ENCODE data around the gene NUDT8. TPM values are rescaled to one million over a fixed set of nuclear protein-coding genes. Genes with fewer than 3 reads are reported as not detected.

Gene NUDT8
- total and polyA plus RNA-seq, 2 donors (not counting 1 experiment from before 2014, with no cell fraction given): 6.9 to 7.1 TPM

DNA sequence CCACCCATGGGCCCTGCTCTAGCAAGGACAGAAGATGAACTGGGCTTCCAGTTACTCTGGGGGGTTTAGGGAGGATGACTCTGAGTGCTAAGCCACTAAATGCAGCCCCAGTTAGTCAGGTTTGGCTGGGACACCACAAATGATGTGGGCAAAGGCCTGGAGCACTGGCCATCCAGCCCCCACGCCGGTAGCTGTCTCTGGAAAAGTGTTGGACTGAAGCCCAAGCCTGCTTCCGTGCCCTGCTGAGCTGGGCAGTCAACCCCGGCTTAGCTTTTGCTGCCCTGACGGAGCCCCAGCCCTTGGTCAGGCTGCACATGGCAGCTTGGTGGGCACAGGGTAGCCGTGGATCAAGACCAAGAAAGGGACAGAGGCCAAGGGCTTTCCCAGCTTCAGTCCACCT lies 51.8 kb downstream of the NUDT8 start:
- Histone ChIP-seq H2AFZ (ENCODE audit: insufficient read depth, low read depth, low read length, poor library complexity, severe bottlenecking) (no peak overlapping the region), H3K36me3 (replicated peaks in 1 of 2; ENCODE audit: control extremely low read depth in 1 of 2, control insufficient read depth in 1 of 2, extremely low read depth in 1 of 2, insufficient read depth in 2 of 2, low read length in 1 of 2) (no peaks in the 10 kb centered on the region), H3K4me2 (replicated peaks; ENCODE audit: low read depth, low read length, poor library complexity, severe bottlenecking) (no peak overlapping the region), H3K4me3 (ENCODE audit: control extremely low read depth in 1 of 5, extremely low read depth in 1 of 5, insufficient read depth in 1 of 5, low read depth in 2 of 5, low read length in 4 of 5) (no peak overlapping the region), H3K27me3 (replicated peaks in 1 of 4; ENCODE audit: control extremely low read depth in 1 of 4, control insufficient read depth in 3 of 4, insufficient read depth in 4 of 4, low read length in 3 of 4) (peaks cover 0 to 37% (median 10%) of the 10 kb centered on the region in 4 experiments), H3K9ac (ENCODE audit: low read length) (no peak overlapping the region), H3K79me2 (ENCODE audit: control insufficient read depth, insufficient read depth, low read length) (no peaks in the 10 kb centered on the region), H3K4me1 (ENCODE audit: control insufficient read depth in 2 of 2, insufficient read depth in 2 of 2, low read length in 2 of 2) (peaks cover 21 to 22% of the 10 kb centered on the region in 2 donors), H4K20me1 (ENCODE audit: control insufficient read depth, insufficient read depth, low read length, poor library complexity, severe bottlenecking) (no peaks in the 10 kb centered on the region), H3K27ac (ENCODE audit: low read length in 2 of 2) (no peak overlapping the region), H3K9me3 (ENCODE audit: control extremely low read depth in 1 of 3, control insufficient read depth in 2 of 3, insufficient read depth in 1 of 3, low read length in 2 of 3) (peaks cover 0 to 6% (median 0%) of the 10 kb centered on the region in 3 donors)
- Mint-ChIP-seq H3K27ac (no peak overlapping the region), H3K4me1 (peaks cover 24% of the 10 kb centered on the region), H3K9me3 (ENCODE audit: insufficient read depth) (no peaks in the 10 kb centered on the region), H3K27me3 (peaks cover 33% of the 10 kb centered on the region), H3K4me3 (no peak overlapping the region)
- ATAC-seq (ENCODE audit: low read depth): no peak
- POLR2A ChIA-PET: no interaction called here
- CTCF ChIA-PET: interaction anchor here (0.6 to 3.3 kb wide), 7 partner anchors 8 to 885 kb away, joined by 3 to 12 read pairs (median 4); partner anchors contain the start of gene NUDT8
- intact Hi-C loops (cut with micrococcal nuclease): no loop called here
- DNase-seq: no peak
- WGBS (ENCODE audit: insufficient coverage): 87% methylated on average over 6 of the region's 6 CpGs
- TF ChIP-seq, protein P1, sequence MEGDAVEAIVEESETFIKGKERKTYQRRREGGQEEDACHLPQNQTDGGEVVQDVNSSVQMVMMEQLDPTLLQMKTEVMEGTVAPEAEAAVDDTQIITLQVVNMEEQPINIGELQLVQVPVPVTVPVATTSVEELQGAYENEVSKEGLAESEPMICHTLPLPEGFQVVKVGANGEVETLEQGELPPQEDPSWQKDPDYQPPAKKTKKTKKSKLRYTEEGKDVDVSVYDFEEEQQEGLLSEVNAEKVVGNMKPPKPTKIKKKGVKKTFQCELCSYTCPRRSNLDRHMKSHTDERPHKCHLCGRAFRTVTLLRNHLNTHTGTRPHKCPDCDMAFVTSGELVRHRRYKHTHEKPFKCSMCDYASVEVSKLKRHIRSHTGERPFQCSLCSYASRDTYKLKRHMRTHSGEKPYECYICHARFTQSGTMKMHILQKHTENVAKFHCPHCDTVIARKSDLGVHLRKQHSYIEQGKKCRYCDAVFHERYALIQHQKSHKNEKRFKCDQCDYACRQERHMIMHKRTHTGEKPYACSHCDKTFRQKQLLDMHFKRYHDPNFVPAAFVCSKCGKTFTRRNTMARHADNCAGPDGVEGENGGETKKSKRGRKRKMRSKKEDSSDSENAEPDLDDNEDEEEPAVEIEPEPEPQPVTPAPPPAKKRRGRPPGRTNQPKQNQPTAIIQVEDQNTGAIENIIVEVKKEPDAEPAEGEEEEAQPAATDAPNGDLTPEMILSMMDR (IDR thresholded peaks at IDR 0.05): no peak
- no peak for TF ChIP-seq EZH2 (IDR thresholded peaks at IDR 0.05; ENCODE audit: borderline replicate concordance, insufficient read depth, low read depth, low read length, poor library complexity, severe bottlenecking)

Small RNA genes lying within 50 kb of the gene (small RNA-seq; reads per million reads assigned to genes)
- gene AP003385.3 (ENCODE audit: insufficient read length, low read depth, low replicate concordance): not detected

Other genes starting within 250 kb of the NUDT8 start
- 48.3 and 50.6 TPM in 2 replicates for gene RAD9A, start 238.0 kb downstream of the NUDT8 start, total RNA-seq
- 55.3 and 76.8 TPM in 2 replicates for gene RAD9A, start 238.0 kb downstream of the NUDT8 start, polyA plus RNA-seq
- gene PPP1CA, start 228.1 kb downstream of the NUDT8 start, total RNA-seq: 248 and 251 TPM in 2 replicates
- 121 and 218 TPM in 2 replicates for gene PPP1CA, start 228.1 kb downstream of the NUDT8 start, polyA plus RNA-seq
- gene TBC1D10C, start 225.9 kb downstream of the NUDT8 start, total RNA-seq: 317 and 339 TPM in 2 replicates
- 403 and 458 TPM in 2 replicates for gene TBC1D10C, start 225.9 kb downstream of the NUDT8 start, polyA plus RNA-seq
- gene CARNS1, start 214.3 kb downstream of the NUDT8 start, total RNA-seq: 24.1 and 25.9 TPM in 2 replicates
- 41.1 and 52.1 TPM in 2 replicates for gene CARNS1, start 214.3 kb downstream of the NUDT8 start, polyA plus RNA-seq
- gene RPS6KB2, start 201.4 kb downstream of the NUDT8 start, total RNA-seq: 81.8 and 82.0 TPM in 2 replicates
- gene RPS6KB2, start 201.4 kb downstream of the NUDT8 start, polyA plus RNA-seq: 115 and 131 TPM in 2 replicates
- gene PTPRCAP, start 192.3 kb downstream of the NUDT8 start, total RNA-seq: 262 and 266 TPM in 2 replicates
- gene PTPRCAP, start 192.3 kb downstream of the NUDT8 start, polyA plus RNA-seq: 353 and 565 TPM in 2 replicates
- gene CORO1B, start 186.5 kb downstream of the NUDT8 start, total RNA-seq: 43.5 and 46.0 TPM in 2 replicates
- 12.3 and 24.6 TPM in 2 replicates for gene CORO1B, start 186.5 kb downstream of the NUDT8 start, polyA plus RNA-seq
- not detected in 2 replicates for gene GPR152, start 177.2 kb downstream of the NUDT8 start, total RNA-seq
- 0.24 TPM in 1 of 2 replicates, not detected in the other for gene GPR152, start 177.2 kb downstream of the NUDT8 start, polyA plus RNA-seq
- gene CABP4, start 174.6 kb downstream of the NUDT8 start, total RNA-seq: 5.2 and 7.5 TPM in 2 replicates
- gene CABP4, start 174.6 kb downstream of the NUDT8 start, polyA plus RNA-seq: 3.2 and 6.0 TPM in 2 replicates
- gene TMEM134, start 160.7 kb downstream of the NUDT8 start, total RNA-seq: 154 and 167 TPM in 2 replicates
- 197 and 261 TPM in 2 replicates for gene TMEM134, start 160.7 kb downstream of the NUDT8 start, polyA plus RNA-seq
- 120 and 127 TPM in 2 replicates for gene AIP, start 146.9 kb downstream of the NUDT8 start, total RNA-seq
- gene AIP, start 146.9 kb downstream of the NUDT8 start, polyA plus RNA-seq: 176 and 205 TPM in 2 replicates
- gene PITPNM1, start 124.6 kb downstream of the NUDT8 start, total RNA-seq: 152 and 155 TPM in 2 replicates
- gene PITPNM1, start 124.6 kb downstream of the NUDT8 start, polyA plus RNA-seq: 136 and 166 TPM in 2 replicates
- 50.3 and 62.7 TPM in 2 replicates for gene CDK2AP2, start 121.8 kb downstream of the NUDT8 start, total RNA-seq
- gene CDK2AP2, start 121.8 kb downstream of the NUDT8 start, polyA plus RNA-seq: 109 and 112 TPM in 2 replicates
- not detected in 2 replicates for gene CABP2, start 106.5 kb downstream of the NUDT8 start, total RNA-seq
- not detected in 2 replicates for gene CABP2, start 106.5 kb downstream of the NUDT8 start, polyA plus RNA-seq
- 296 and 313 TPM in 2 replicates for gene GSTP1, start 46.1 kb downstream of the NUDT8 start, total RNA-seq
- gene GSTP1, start 46.1 kb downstream of the NUDT8 start, polyA plus RNA-seq: 178 and 200 TPM in 2 replicates
- 232 and 238 TPM in 2 replicates for gene NDUFV1, start 23.0 kb downstream of the NUDT8 start, total RNA-seq
- gene NDUFV1, start 23.0 kb downstream of the NUDT8 start, polyA plus RNA-seq: 315 and 428 TPM in 2 replicates
- gene TBX10, start 9.8 kb upstream of the NUDT8 start, total RNA-seq: not detected in 2 replicates
- not detected in 2 replicates for gene TBX10, start 9.8 kb upstream of the NUDT8 start, polyA plus RNA-seq
- gene ACY3, start 20.8 kb upstream of the NUDT8 start, total RNA-seq: 0.24 TPM in 1 of 2 replicates, not detected in the other
- gene ACY3, start 20.8 kb upstream of the NUDT8 start, polyA plus RNA-seq: 1.3 and 2.7 TPM in 2 replicates
- not detected in 2 replicates for gene ALDH3B2, start 44.7 kb upstream of the NUDT8 start, total RNA-seq
- gene ALDH3B2, start 44.7 kb upstream of the NUDT8 start, polyA plus RNA-seq: 0.09 TPM in 1 of 2 replicates, not detected in the other

Measured in B cell (primary cell).